H9 (cell line): ENCODE results near the gene HCCS. TPM values are rescaled to one million over a fixed set of nuclear protein-coding genes. Genes with fewer than 3 reads are reported as not detected.

Experiments used
- DNase-seq: peaks from one replicate; pipeline ENCODE4 v3.0.0-alpha.2; 2017
- H2AFZ ChIP-seq: one replicate; pipeline ENCODE4 v1.6.1; 2013; ENCODE audit warnings: mild to moderate bottlenecking, low read length, control low read depth, moderate library complexity
- H2AK5ac ChIP-seq: 2 replicates; pipeline ENCODE4 v1.6.1; 2013; ENCODE audit warnings: low read length, control low read depth, mixed read lengths; ENCODE audit not compliant: insufficient read length
- H2BK120ac ChIP-seq: one replicate; pipeline ENCODE4 v1.6.1; 2013; ENCODE audit warnings: low read depth, mild to moderate bottlenecking, low read length, control low read depth, inconsistent platforms; ENCODE audit not compliant: poor library complexity, severe bottlenecking
- H2BK12ac ChIP-seq: 2 replicates; pipeline ENCODE4 v1.6.1; 2013; ENCODE audit warnings: low read length, control low read depth, mixed read lengths, low read depth; ENCODE audit not compliant: insufficient read length
- H2BK15ac ChIP-seq: 2 replicates; pipeline ENCODE4 v1.6.1; 2013; ENCODE audit warnings: low read depth, low read length, control low read depth
- H2BK20ac ChIP-seq: one replicate; pipeline ENCODE4 v1.6.1; 2013; ENCODE audit warnings: low read depth, mild to moderate bottlenecking, low read length, control low read depth, inconsistent platforms; ENCODE audit not compliant: poor library complexity, severe bottlenecking
- H2BK5ac ChIP-seq: 2 replicates; pipeline ENCODE4 v1.6.1; 2013; ENCODE audit warnings: low read length, control low read depth, mixed read lengths; ENCODE audit not compliant: insufficient read length
- H3K14ac ChIP-seq: 2 replicates; pipeline ENCODE4 v1.6.1; 2013; ENCODE audit warnings: low read length, control low read depth; ENCODE audit not compliant: insufficient read depth
- H3K18ac ChIP-seq: 2 replicates; pipeline ENCODE4 v1.6.1; 2013; ENCODE audit warnings: low read depth, mild to moderate bottlenecking, mixed read lengths, low read length, control low read depth; ENCODE audit not compliant: insufficient read length
- H3K23ac ChIP-seq: 2 replicates; pipeline ENCODE4 v1.6.1; 2013; ENCODE audit warnings: low read length, control low read depth, mixed read lengths, low read depth; ENCODE audit not compliant: insufficient read length
- H3K23me2 ChIP-seq: 2 replicates; pipeline ENCODE4 v1.6.1; 2013; ENCODE audit warnings: low read depth, mild to moderate bottlenecking, mixed read lengths, low read length, control low read depth; ENCODE audit not compliant: insufficient read length, poor library complexity, severe bottlenecking
- H3K27ac ChIP-seq: 2 replicates; pipeline ENCODE4 v1.5.1; 2013; ENCODE audit warnings: low read length, control low read depth, mixed read lengths, low read depth; ENCODE audit not compliant: insufficient read length
- H3K27me3 ChIP-seq: 2 replicates; pipeline ENCODE4 v1.6.1; 2013; ENCODE audit warnings: low read length, control low read depth, inconsistent platforms; ENCODE audit not compliant: insufficient read depth
- H3K4ac ChIP-seq: 2 replicates; pipeline ENCODE4 v1.6.1; 2013; ENCODE audit warnings: low read depth, mild to moderate bottlenecking, control low read depth, inconsistent platforms, low read length, moderate library complexity
- H3K4me1 ChIP-seq: 2 replicates; pipeline ENCODE4 v1.6.1; 2013; ENCODE audit warnings: low read length, control low read depth, inconsistent platforms; ENCODE audit not compliant: insufficient read depth
- H3K4me2 ChIP-seq: 2 replicates; pipeline ENCODE4 v1.6.1; 2013; ENCODE audit warnings: low read length, control low read depth, mixed read lengths; ENCODE audit not compliant: insufficient read length, insufficient read depth
- H3K56ac ChIP-seq: 2 replicates; pipeline ENCODE4 v1.6.1; 2013; ENCODE audit warnings: low read depth, mild to moderate bottlenecking, mixed read lengths, low read length, control low read depth; ENCODE audit not compliant: insufficient read length
- H3K79me1 ChIP-seq: 2 replicates; pipeline ENCODE4 v1.6.1; 2013; ENCODE audit warnings: low read depth, mild to moderate bottlenecking, moderate library complexity, low read length, control low read depth, inconsistent platforms; ENCODE audit not compliant: insufficient read depth, poor library complexity, severe bottlenecking
- H3K79me2 ChIP-seq: 2 replicates; pipeline ENCODE4 v1.6.1; 2013; ENCODE audit warnings: low read length, control low read depth, inconsistent platforms; ENCODE audit not compliant: insufficient read depth
- H3K9ac ChIP-seq: 2 replicates; pipeline ENCODE4 v1.6.1; 2013; ENCODE audit warnings: low read length, control low read depth, mixed read lengths; ENCODE audit not compliant: insufficient read length; ENCODE audit errors: extremely low read depth
- H3K9me3 ChIP-seq: one replicate; pipeline ENCODE4 v1.6.1; 2013; ENCODE audit warnings: low read depth, low read length, inconsistent platforms; ENCODE audit not compliant: control insufficient read depth
- H3T11ph ChIP-seq: one replicate; pipeline ENCODE4 v1.6.1; 2013; ENCODE audit warnings: mild to moderate bottlenecking, low read length, control low read depth, inconsistent platforms
- H4K20me1 ChIP-seq: one replicate; pipeline ENCODE4 v1.6.1; 2013; ENCODE audit not compliant: control insufficient read depth, insufficient read length, insufficient read depth
- H4K5ac ChIP-seq: 2 replicates; pipeline ENCODE4 v1.6.1; 2013; ENCODE audit warnings: low read depth, mild to moderate bottlenecking, mixed read lengths, low read length, control low read depth; ENCODE audit not compliant: insufficient read length
- H4K8ac ChIP-seq: replicated peaks from 2 replicates; pipeline ENCODE4 v1.6.1; 2013; ENCODE audit warnings: low read length, control low read depth, mixed read lengths, low read depth; ENCODE audit not compliant: insufficient read length
- H4K91ac ChIP-seq: 2 replicates; pipeline ENCODE4 v1.6.1; 2013; ENCODE audit warnings: low read depth, mild to moderate bottlenecking, moderate library complexity, mixed read lengths, low read length, control low read depth; ENCODE audit not compliant: insufficient read length
- H3K27ac Mint-ChIP-seq, 3 experiments: 2 replicates in 2 of 3; 3 replicates in 1 of 3; pipeline ENCODE4 v1.8.0; 2020 to 2021; ENCODE audit warnings: mixed read lengths in 3 of 3, mild to moderate bottlenecking in 1 of 3, moderate library complexity in 1 of 3
- H3K27me3 Mint-ChIP-seq: 2 replicates; pipeline ENCODE4 v1.8.0; 2021; ENCODE audit warnings: low read depth, mild to moderate bottlenecking, moderate library complexity, mixed read lengths
- H3K36me3 Mint-ChIP-seq, 3 experiments: 2 replicates in 2 of 3; 3 replicates in 1 of 3; pipeline ENCODE4 v1.8.0; 2020 to 2021; ENCODE audit warnings: low read depth in 3 of 3, mixed read lengths in 3 of 3; ENCODE audit not compliant: insufficient read depth in 1 of 3
- H3K4me1 Mint-ChIP-seq, 2 experiments: 2 replicates each; pipeline ENCODE4 v1.8.0; 2020; ENCODE audit warnings: mixed read lengths in 2 of 2
- H3K4me3 Mint-ChIP-seq, 2 experiments: 2 replicates in 1 of 2; 3 replicates in 1 of 2; pipeline ENCODE4 v1.8.0; 2020 to 2021; ENCODE audit warnings: mild to moderate bottlenecking in 2 of 2, mixed read lengths in 2 of 2, moderate library complexity in 1 of 2
- H3K9me3 Mint-ChIP-seq, 2 experiments: 2 replicates in 1 of 2; 3 replicates in 1 of 2; pipeline ENCODE4 v1.8.0; 2020; ENCODE audit warnings: mild to moderate bottlenecking in 2 of 2, mixed read lengths in 2 of 2, moderate library complexity in 1 of 2
- WGBS: extraction: QIAGEN DNeasy Blood & Tissue Kit; methylation state at CpG from one replicate; pipeline ENCODE4 v1.1.7; 2013; ENCODE audit warnings: missing lambda C conversion rate, low lambda C conversion rate, mixed read lengths; ENCODE audit not compliant: insufficient read length; ENCODE audit errors: extremely low coverage; 5-methylcytosine and 5-hydroxymethylcytosine counted together
- total RNA-seq: library from RNA; stranded (reverse); gene quantifications from 2 replicates; pipeline ENCODE4 v1.2.1, GENCODE V29; 2021
- TF ChIP-seq, protein P1 (sequence below): fragments of 200-600 bp; sonication (generic); conservative IDR thresholded peaks from 3 replicates; pipeline ENCODE4 v1.8.0; 2021; ENCODE audit warnings: antibody characterized with exemption, mild to moderate bottlenecking

Gene HCCS
- total RNA-seq, 1 experiment from 2014 or later, result 39.2 TPM

DNA sequence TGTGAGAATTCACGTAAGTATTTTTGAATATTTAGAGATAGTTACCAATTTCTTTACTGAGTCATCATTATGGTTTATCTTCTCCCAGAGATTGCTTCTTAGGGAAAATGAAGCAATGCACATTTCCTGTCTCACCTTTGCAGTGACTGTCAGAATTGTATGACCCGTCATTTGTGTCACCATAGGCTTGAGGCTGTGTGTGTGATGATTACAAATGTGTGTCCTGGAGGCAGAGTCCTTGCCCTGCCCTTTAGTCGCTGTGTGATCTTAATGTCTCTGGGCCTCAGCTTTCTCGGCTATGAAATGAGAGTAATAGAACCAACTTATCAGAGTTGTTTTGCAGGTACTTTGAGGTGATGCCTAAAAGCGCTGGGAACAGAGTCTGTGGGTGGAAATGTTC is 13.9 kb downstream of the HCCS start:
- H3K4me2 ChIP-seq, result no peak overlapping the region
- no peak overlapping the region for H2BK20ac ChIP-seq
- Mint-ChIP-seq H3K9me3 (peaks cover 61 to 62% of the 10 kb centered on the region in 2 experiments), H3K4me3 (no peak overlapping the region), H3K36me3 (peaks cover 17 to 41% (median 22%) of the 10 kb centered on the region in 3 experiments), H3K27me3 (no peaks in the 10 kb centered on the region), H3K4me1 (peaks cover 5 to 11% of the 10 kb centered on the region in 2 experiments; a peak in 3 of 4 replicates), H3K27ac (no peak overlapping the region)
- no peak overlapping the region for H2BK5ac ChIP-seq
- H2BK120ac ChIP-seq, result no peak overlapping the region
- no peaks in the 10 kb centered on the region for H3K79me1 ChIP-seq
- H3K23ac ChIP-seq, result no peak overlapping the region
- no peaks in the 10 kb centered on the region for H3K9me3 ChIP-seq
- no peak overlapping the region for H4K91ac ChIP-seq
- H3K79me2 ChIP-seq, result no peaks in the 10 kb centered on the region
- H3K27me3 ChIP-seq, result no peaks in the 10 kb centered on the region
- H3K27ac ChIP-seq, result no peak overlapping the region
- H3K23me2 ChIP-seq, result no peaks in the 10 kb centered on the region
- no peak for DNase-seq
- H2BK12ac ChIP-seq, result no peak overlapping the region
- no peak overlapping the region for H4K8ac ChIP-seq
- WGBS, result no CpG with 5 or more reads among the region's 5 CpGs
- H3K14ac ChIP-seq, result no peak overlapping the region
- no peak overlapping the region for H3T11ph ChIP-seq
- TF ChIP-seq, protein P1, sequence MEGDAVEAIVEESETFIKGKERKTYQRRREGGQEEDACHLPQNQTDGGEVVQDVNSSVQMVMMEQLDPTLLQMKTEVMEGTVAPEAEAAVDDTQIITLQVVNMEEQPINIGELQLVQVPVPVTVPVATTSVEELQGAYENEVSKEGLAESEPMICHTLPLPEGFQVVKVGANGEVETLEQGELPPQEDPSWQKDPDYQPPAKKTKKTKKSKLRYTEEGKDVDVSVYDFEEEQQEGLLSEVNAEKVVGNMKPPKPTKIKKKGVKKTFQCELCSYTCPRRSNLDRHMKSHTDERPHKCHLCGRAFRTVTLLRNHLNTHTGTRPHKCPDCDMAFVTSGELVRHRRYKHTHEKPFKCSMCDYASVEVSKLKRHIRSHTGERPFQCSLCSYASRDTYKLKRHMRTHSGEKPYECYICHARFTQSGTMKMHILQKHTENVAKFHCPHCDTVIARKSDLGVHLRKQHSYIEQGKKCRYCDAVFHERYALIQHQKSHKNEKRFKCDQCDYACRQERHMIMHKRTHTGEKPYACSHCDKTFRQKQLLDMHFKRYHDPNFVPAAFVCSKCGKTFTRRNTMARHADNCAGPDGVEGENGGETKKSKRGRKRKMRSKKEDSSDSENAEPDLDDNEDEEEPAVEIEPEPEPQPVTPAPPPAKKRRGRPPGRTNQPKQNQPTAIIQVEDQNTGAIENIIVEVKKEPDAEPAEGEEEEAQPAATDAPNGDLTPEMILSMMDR, result no peak
- no peaks in the 10 kb centered on the region for H3K4me1 ChIP-seq
- no peak overlapping the region for H2AFZ ChIP-seq
- H4K5ac ChIP-seq, result no peak overlapping the region
- no peak overlapping the region for H3K4ac ChIP-seq
- H2BK15ac ChIP-seq, result no peak overlapping the region
- H2AK5ac ChIP-seq, result no peak overlapping the region
- H4K20me1 ChIP-seq, result no peaks in the 10 kb centered on the region
- no peak overlapping the region for H3K18ac ChIP-seq
- H3K9ac ChIP-seq, result no peak overlapping the region
- no peak overlapping the region for H3K56ac ChIP-seq
